Trophoblast cell (in vitro differentiated cells and primary cell): ENCODE measurements around the gene GRAMD1A.
"Not testable (repeated sequence)": the region's sequence is repeated elsewhere in the genome, so short reads cannot be mapped to it uniquely, and the experiment has no call there.

Experiments used
- DNase-seq, 2 donors: peaks; one replicate each; pipeline ENCODE4 v3.0.0-alpha.2; 2016
- H2AFZ ChIP-seq: 2 replicates; pipeline ENCODE4 v1.6.1; 2013; ENCODE audit warnings: low read length, moderate library complexity, mild to moderate bottlenecking; ENCODE audit not compliant: insufficient read depth, poor library complexity
- H2AK5ac ChIP-seq: 2 replicates; pipeline ENCODE4 v1.6.1; 2013; ENCODE audit warnings: mild to moderate bottlenecking, low read length
- H2BK120ac ChIP-seq: 2 replicates; pipeline ENCODE4 v1.6.1; 2013; ENCODE audit warnings: low read length, mild to moderate bottlenecking, moderate library complexity; ENCODE audit not compliant: insufficient read depth, poor library complexity
- H2BK12ac ChIP-seq: 2 replicates; pipeline ENCODE4 v1.6.1; 2013; ENCODE audit warnings: mild to moderate bottlenecking, low read length, moderate library complexity
- H2BK5ac ChIP-seq: 2 replicates; pipeline ENCODE4 v1.6.1; 2013; ENCODE audit warnings: low read length, low read depth, moderate library complexity, mild to moderate bottlenecking; ENCODE audit not compliant: poor library complexity
- H3K14ac ChIP-seq: 2 replicates; pipeline ENCODE4 v1.6.1; 2013; ENCODE audit warnings: mild to moderate bottlenecking, low read length
- H3K18ac ChIP-seq: 2 replicates; pipeline ENCODE4 v1.6.1; 2013; ENCODE audit warnings: mild to moderate bottlenecking, low read length
- H3K23ac ChIP-seq: 2 replicates; pipeline ENCODE4 v1.6.1; 2013; ENCODE audit warnings: low read length
- H3K27ac ChIP-seq: 2 replicates; pipeline ENCODE4 v1.5.1; 2013; ENCODE audit warnings: low read depth, mild to moderate bottlenecking, inconsistent platforms, low read length, moderate library complexity
- H3K27me3 ChIP-seq: 2 replicates; pipeline ENCODE4 v1.6.1; 2013; ENCODE audit warnings: inconsistent platforms, mild to moderate bottlenecking, low read length, moderate library complexity; ENCODE audit not compliant: insufficient read depth
- H3K36me3 ChIP-seq, 2 experiments: 1 replicate in 1 of 2; 2 replicates in 1 of 2; pipeline ENCODE4 v1.6.1; 2013; ENCODE audit warnings: low read length in 2 of 2, mild to moderate bottlenecking in 2 of 2, moderate library complexity in 1 of 2; ENCODE audit not compliant: insufficient read depth in 2 of 2, control insufficient read depth in 1 of 2
- H3K4ac ChIP-seq: 2 replicates; pipeline ENCODE4 v1.6.1; 2013; ENCODE audit warnings: low read depth, mild to moderate bottlenecking, low read length, moderate library complexity
- H3K4me1 ChIP-seq, 2 experiments: 1 replicate in 1 of 2; 2 replicates in 1 of 2; pipeline ENCODE4 v1.6.1; 2013; ENCODE audit warnings: low read length in 2 of 2, mild to moderate bottlenecking in 2 of 2, moderate library complexity in 1 of 2; ENCODE audit not compliant: insufficient read depth in 2 of 2, control insufficient read depth in 1 of 2
- H3K4me2 ChIP-seq: 2 replicates; pipeline ENCODE4 v1.6.1; 2013; ENCODE audit warnings: inconsistent platforms, mild to moderate bottlenecking, low read length, moderate library complexity
- H3K4me3 ChIP-seq: 2 replicates; pipeline ENCODE4 v1.5.1; 2013; ENCODE audit warnings: mild to moderate bottlenecking, low read depth, low read length, inconsistent platforms
- H3K79me1 ChIP-seq: one replicate; pipeline ENCODE4 v1.6.1; 2013; ENCODE audit warnings: low read length
- H3K79me2 ChIP-seq: 2 replicates; pipeline ENCODE4 v1.6.1; 2013; ENCODE audit warnings: low read length, mild to moderate bottlenecking; ENCODE audit not compliant: control insufficient read depth, insufficient read depth, poor library complexity
- H3K9ac ChIP-seq: 2 replicates; pipeline ENCODE4 v1.6.1; 2013; ENCODE audit warnings: mild to moderate bottlenecking, low read length
- H3K9me3 ChIP-seq: 2 replicates; pipeline ENCODE4 v1.6.1; 2013; ENCODE audit warnings: low read depth, mild to moderate bottlenecking, control low read depth, inconsistent platforms, low read length; ENCODE audit not compliant: insufficient read depth
- H4K12ac ChIP-seq: 2 replicates; pipeline ENCODE4 v1.6.1; 2013; ENCODE audit warnings: low read depth, mild to moderate bottlenecking, low read length, moderate library complexity
- H4K8ac ChIP-seq: 2 replicates; pipeline ENCODE4 v1.6.1; 2013; ENCODE audit warnings: low read depth, mild to moderate bottlenecking, low read length, moderate library complexity
- H4K91ac ChIP-seq: one replicate; pipeline ENCODE4 v1.6.1; 2013; ENCODE audit warnings: low read depth, mild to moderate bottlenecking, low read length, moderate library complexity
- WGBS: extraction: QIAGEN DNeasy Blood & Tissue Kit; methylation state at CpG from one replicate; pipeline ENCODE4 v1.1.7; 2013; ENCODE audit warnings: missing lambda C conversion rate; ENCODE audit not compliant: insufficient read length, insufficient coverage; ENCODE audit errors: extremely low coverage; 5-methylcytosine and 5-hydroxymethylcytosine counted together

Gene GRAMD1A

GRCh38 chr19:35049456-35049855 lies 49.3 kb downstream of the GRAMD1A start:
- no CpG with 5 or more reads among the region's 5 CpGs for WGBS
- H4K8ac ChIP-seq, result no peak overlapping the region
- no peak overlapping the region for H2BK12ac ChIP-seq
- H3K4ac ChIP-seq, result no peak overlapping the region
- no peak overlapping the region for H3K4me2 ChIP-seq
- no peak overlapping the region for H3K14ac ChIP-seq
- H3K18ac ChIP-seq, result no peak overlapping the region
- no peaks in the 10 kb centered on the region for H3K4me1 ChIP-seq
- H4K91ac ChIP-seq, result no peak overlapping the region
- H3K23ac ChIP-seq, result no peak overlapping the region
- H2BK120ac ChIP-seq, result no peak overlapping the region
- no peak overlapping the region for H3K27ac ChIP-seq
- no peak overlapping the region for H2AK5ac ChIP-seq
- DNase-seq, result no peak
- no peaks in the 10 kb centered on the region for H3K79me2 ChIP-seq
- H2BK5ac ChIP-seq, result no peak overlapping the region
- no peaks in the 10 kb centered on the region for H3K27me3 ChIP-seq
- no peak overlapping the region for H2AFZ ChIP-seq
- no peaks in the 10 kb centered on the region for H3K36me3 ChIP-seq
- no peak overlapping the region for H4K12ac ChIP-seq
- no peak overlapping the region for H3K4me3 ChIP-seq
- no peak overlapping the region for H3K9ac ChIP-seq
- H3K9me3 ChIP-seq, result no peaks in the 10 kb centered on the region
- H3K79me1 ChIP-seq, result no peaks in the 10 kb centered on the region

GRCh38 chr19:35050662-35051061 lies 50.5 kb downstream of the GRAMD1A start:
- not testable (repeated sequence) for H4K12ac ChIP-seq, H4K91ac ChIP-seq, H2BK12ac ChIP-seq, H2BK5ac ChIP-seq, H2AFZ ChIP-seq, H3K23ac ChIP-seq, H3K4me3 ChIP-seq, H3K79me2 ChIP-seq, H3K4ac ChIP-seq, H3K9me3 ChIP-seq, H3K27ac ChIP-seq, H2AK5ac ChIP-seq, H2BK120ac ChIP-seq, H3K4me1 ChIP-seq, H3K27me3 ChIP-seq, H3K79me1 ChIP-seq, H3K36me3 ChIP-seq, H3K4me2 ChIP-seq, H3K9ac ChIP-seq, H3K14ac ChIP-seq, DNase-seq, H4K8ac ChIP-seq, H3K18ac ChIP-seq
- WGBS, result no CpG with 5 or more reads among the region's 2 CpGs

- not testable (repeated sequence) for H2BK12ac ChIP-seq
- no CpG with 5 or more reads among the region's 4 CpGs for WGBS
Measured at GRCh38 chr19:35051268-35051667, 51.1 kb downstream of the GRAMD1A start.

GRCh38 chr19:35051796-35052195 lies 51.7 kb downstream of the GRAMD1A start:
- H2AFZ ChIP-seq, result no peak overlapping the region
- no peak overlapping the region for H3K4ac ChIP-seq
- DNase-seq, result no peak
- no peaks in the 10 kb centered on the region for H3K79me1 ChIP-seq
- no peak overlapping the region for H2BK12ac ChIP-seq
- H2AK5ac ChIP-seq, result no peak overlapping the region
- H3K79me2 ChIP-seq, result no peaks in the 10 kb centered on the region
- no peak overlapping the region for H3K9ac ChIP-seq
- no peaks in the 10 kb centered on the region for H3K36me3 ChIP-seq
- H3K18ac ChIP-seq, result no peak overlapping the region
- no CpG with 5 or more reads among the region's 5 CpGs for WGBS
- H3K27me3 ChIP-seq, result no peaks in the 10 kb centered on the region
- H3K4me3 ChIP-seq, result no peak overlapping the region
- no peak overlapping the region for H2BK5ac ChIP-seq
- no peak overlapping the region for H3K27ac ChIP-seq
- no peak overlapping the region for H4K8ac ChIP-seq
- H3K14ac ChIP-seq, result no peak overlapping the region
- no peak overlapping the region for H3K4me2 ChIP-seq
- H3K23ac ChIP-seq, result no peak overlapping the region
- no peak overlapping the region for H4K91ac ChIP-seq
- no peak overlapping the region for H4K12ac ChIP-seq
- H3K4me1 ChIP-seq, result no peaks in the 10 kb centered on the region
- no peak overlapping the region for H2BK120ac ChIP-seq
- no peaks in the 10 kb centered on the region for H3K9me3 ChIP-seq

More at GRCh38 chr19:35051268-35051667, 51.1 kb downstream of the GRAMD1A start:
- not testable (repeated sequence) for H3K27me3 ChIP-seq, H3K18ac ChIP-seq, H4K8ac ChIP-seq, H3K9me3 ChIP-seq, H2AFZ ChIP-seq, H3K9ac ChIP-seq, H2AK5ac ChIP-seq, H3K4me3 ChIP-seq, H4K12ac ChIP-seq, H3K36me3 ChIP-seq, DNase-seq, H3K4me2 ChIP-seq, H3K27ac ChIP-seq, H3K79me2 ChIP-seq, H3K4ac ChIP-seq, H3K79me1 ChIP-seq, H2BK5ac ChIP-seq, H3K14ac ChIP-seq, H3K4me1 ChIP-seq, H3K23ac ChIP-seq, H4K91ac ChIP-seq, H2BK120ac ChIP-seq
